Pancreas (tissue), 10 donors: ENCODE data around the gene IL1RAPL2. TPM values are rescaled to one million over a fixed set of nuclear protein-coding genes. Genes with fewer than 3 reads are reported as not detected.
"Not testable (repeated sequence)": the region's sequence is repeated elsewhere in the genome, so short reads cannot be mapped to it uniquely, and the experiment has no call there.

Experiments used
- ATAC-seq, 4 donors: fragments of 200-7000 bp; cut with Tn5 transposase; one replicate each; pipeline versions ENCODE4 v1.8.0 to v1.9.1; 2020; ENCODE audit warnings: mild to moderate bottlenecking in 4 of 4, moderate library complexity in 4 of 4
- DNase-seq, 6 donors: peaks; one replicate each; pipeline ENCODE4 v3.0.0-alpha.2; 2020
- FAIRE-seq: peaks from 2 replicates; lab custom pipeline; 2012; peaks lifted over from hg19 to GRCh38; lab: Jason Lieb, UNC
- H3K27ac ChIP-seq, 4 donors: fragments of 200-600 bp; sonication (generic); 1 replicate in 3 of 4; 2 replicates in 1 of 4; pipeline versions ENCODE4 v1.5.0 to v1.8.0; 2020
- H3K27me3 ChIP-seq, 4 donors: fragments of 200-600 bp; one replicate each; pipeline ENCODE4 v1.8.0; 2021
- H3K36me3 ChIP-seq, 3 donors: fragments of 200-600 bp; sonication (generic) in 1 of 3; one replicate each; pipeline versions ENCODE4 v1.5.0 to v1.8.0; 2020 to 2021
- H3K4me1 ChIP-seq, 3 donors: fragments of 200-600 bp; one replicate each; pipeline ENCODE4 v1.8.0; 2021
- H3K4me3 ChIP-seq, 4 donors: fragments of 200-600 bp; sonication (generic) in 2 of 4; one replicate each; pipeline versions ENCODE4 v1.5.0 to v1.8.0; 2020 to 2021
- H3K9me3 ChIP-seq, 4 donors: fragments of 200-600 bp; one replicate each; pipeline ENCODE4 v1.8.0; 2021
- CTCF ChIP-seq, 4 donors: fragments of 200-600 bp; sonication (generic) in 3 of 4; IDR thresholded peaks; one replicate each; pipeline versions ENCODE4 v1.5.0 to v1.8.0; 2021; ENCODE audit warnings: antibody characterized with exemption in 4 of 4
- WGBS, 2 donors: extraction: QIAGEN DNeasy Blood & Tissue Kit; methylation state at CpG; one replicate each; pipeline ENCODE4 v1.1.7; 2013; 5-methylcytosine and 5-hydroxymethylcytosine counted together
- intact Hi-C, 3 donors: fragments of 100-400 bp; cut with DNase I; formaldehyde crosslinking; loops; one replicate each; pipeline versions ENCODE4 v1.11.1 to v1.14.2; 2022
- polyA plus RNA-seq, 2 donors: library from polyadenylated mRNA; stranded (reverse); fragments of 200-250 nt; gene quantifications; one replicate each; pipeline ENCODE4 v1.2.3, GENCODE V29; 2013
- total RNA-seq, 6 donors: library from RNA; stranded (reverse); fragmentation: NEBNext Ultra II Directional in 4 of 6; extraction: Animal tissue kit (Norgen Biotek cat#: 25700) in 4 of 6; gene quantifications; one replicate each; pipeline versions ENCODE4 v1.2.1 to v1.2.4, GENCODE V29; 2021 to 2023
- donor health status: healthy with polysubstance abuse.
- donor health status: DM: no; HTN: no; CAD: no; lungs with moderate emphysema.
- donor health status: DM: no; HTN: no; CAD: no.
- donor health status: control.
- donor health status: control.
- donor health status: Bipolar disorder and iron deficiency.
- donor health status: DM: yes; HTN: yes; CAD: no.
- donor health status: DM: no; HTN: no; CAD: no.
- donor health status: DM: no; HTN: no; CAD: no.
- donor health status: DM: yes; HTN: yes; CAD: no.

IL1RAPL2 gene
- total and polyA plus RNA-seq, 8 donors, result 0.09 TPM; not detected in 7

DNA sequence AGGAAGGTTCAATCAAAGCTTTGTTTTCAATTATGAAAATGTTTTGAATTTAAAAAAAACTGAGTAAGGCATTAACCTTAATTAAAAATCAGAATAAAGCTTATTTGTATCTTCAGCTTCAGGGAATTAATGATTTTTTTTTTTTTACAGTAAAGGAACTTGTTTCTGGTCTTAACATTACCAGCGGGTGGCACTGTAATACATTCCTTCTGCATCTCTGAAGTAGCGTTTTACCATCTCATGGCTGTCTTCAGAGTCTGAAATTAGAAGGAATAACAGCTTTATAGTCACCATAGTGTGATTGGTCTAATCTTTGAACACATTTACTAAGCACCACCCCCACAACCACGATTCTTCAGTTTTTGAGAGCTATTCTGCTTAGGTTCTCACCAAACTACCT, 102.6 kb downstream of the IL1RAPL2 start:
- 13 to 21% methylated on average over 3 of the region's 3 CpGs for WGBS, 2 donors
- Histone ChIP-seq H3K36me3 (no peaks in the 10 kb centered on the region), H3K27ac (no peak overlapping the region), H3K4me3 (no peak overlapping the region), H3K4me1 (no peaks in the 10 kb centered on the region), H3K27me3 (peaks cover 0 to 5% (median 0%) of the 10 kb centered on the region in 4 donors), H3K9me3 (no peaks in the 10 kb centered on the region)
- no peak for TF ChIP-seq CTCF (IDR thresholded peaks at IDR 0.05)
- ATAC-seq (peak in 3 of 4 donors; percentile 37 to 59 (median 47)), DNase-seq (no peak), FAIRE-seq (peak; percentile 87)
- intact Hi-C loops, result no loop called here

DNA sequence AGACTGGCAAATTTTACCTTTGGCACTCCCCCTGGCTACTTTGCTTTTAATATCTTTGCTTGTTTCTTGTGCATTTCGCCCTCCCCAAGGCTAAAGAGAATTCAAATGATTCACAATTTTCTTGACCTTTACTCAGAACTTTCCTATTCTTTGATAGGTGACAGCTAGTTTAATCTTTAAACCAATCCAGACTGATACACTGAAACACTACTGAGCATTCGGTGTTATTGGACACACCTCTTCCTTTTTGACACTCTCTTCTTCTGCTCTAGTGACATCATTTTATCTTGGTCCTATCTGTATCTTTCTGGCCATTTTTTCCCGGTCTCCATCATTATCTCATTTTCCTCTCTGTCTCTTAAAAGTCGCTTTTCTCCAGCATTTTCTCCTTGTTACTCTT, 103.1 kb downstream of the IL1RAPL2 start:
- H3K4me1 ChIP-seq, result no peaks in the 10 kb centered on the region
- no peak overlapping the region for H3K27ac ChIP-seq
- ATAC-seq (no peak), DNase-seq (no peak), FAIRE-seq (no peak)
- no peak for TF ChIP-seq CTCF (IDR thresholded peaks at IDR 0.05)
- WGBS, 2 donors, result 53 to 54% methylated on average over 4 of the region's 4 CpGs
- no peak overlapping the region for H3K4me3 ChIP-seq
- intact Hi-C loops, result no loop called here
- peaks cover 0 to 5% (median 0%) of the 10 kb centered on the region in 4 donors for H3K27me3 ChIP-seq
- H3K36me3 ChIP-seq, result no peaks in the 10 kb centered on the region
- H3K9me3 ChIP-seq, result no peaks in the 10 kb centered on the region

GRCh38 chrX:104670051-104670450, 104.1 kb downstream of the IL1RAPL2 start:
- 24 to 25% methylated on average over 4 of the region's 4 CpGs for WGBS, 2 donors
- Histone ChIP-seq H3K27me3 (peaks cover 0 to 5% (median 0%) of the 10 kb centered on the region in 4 donors), H3K36me3 (no peaks in the 10 kb centered on the region), H3K4me1 (no peaks in the 10 kb centered on the region), H3K9me3 (no peaks in the 10 kb centered on the region), H3K27ac (no peak overlapping the region), H3K4me3 (no peak overlapping the region)
- FAIRE-seq, result no peak
- intact Hi-C loops, result no loop called here
- peak; percentile 75 to 91 (median 88) for ATAC-seq
- no peak for TF ChIP-seq CTCF (IDR thresholded peaks at IDR 0.05)
- DNase-seq, result peak in 4 of 6 donors; percentile 24 to 39 (median 30)

DNA sequence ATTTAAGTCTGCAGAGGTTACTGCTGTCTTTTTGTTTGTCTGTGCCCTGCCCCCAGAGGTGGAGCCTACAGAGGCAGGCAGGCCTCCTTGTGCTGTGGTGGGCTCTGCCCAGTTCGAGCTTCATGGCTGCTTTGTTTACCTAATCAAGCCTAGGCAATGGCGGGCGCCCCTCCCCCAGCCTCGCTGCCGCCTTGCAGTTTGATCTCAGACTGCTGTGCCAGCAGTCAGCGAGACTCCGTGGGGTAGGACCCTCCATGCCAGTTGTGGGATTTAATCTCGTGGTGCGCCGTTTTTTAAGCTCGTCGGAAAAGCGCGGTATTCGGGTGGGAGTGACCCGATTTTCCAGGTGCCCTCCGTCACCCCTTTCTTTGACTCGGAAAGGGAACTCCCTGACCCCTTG, 111.5 kb downstream of the IL1RAPL2 start:
- intact Hi-C loops, H3K27ac ChIP-seq, FAIRE-seq, H3K4me3 ChIP-seq, H3K27me3 ChIP-seq, H3K9me3 ChIP-seq, H3K36me3 ChIP-seq, H3K4me1 ChIP-seq, ATAC-seq: not testable (repeated sequence)
- WGBS, 2 donors, result 72 to 80% methylated on average over 16 to 18 of the region's 18 CpGs
- DNase-seq, result peak in 1 of 6 donors; percentile 11

DNA sequence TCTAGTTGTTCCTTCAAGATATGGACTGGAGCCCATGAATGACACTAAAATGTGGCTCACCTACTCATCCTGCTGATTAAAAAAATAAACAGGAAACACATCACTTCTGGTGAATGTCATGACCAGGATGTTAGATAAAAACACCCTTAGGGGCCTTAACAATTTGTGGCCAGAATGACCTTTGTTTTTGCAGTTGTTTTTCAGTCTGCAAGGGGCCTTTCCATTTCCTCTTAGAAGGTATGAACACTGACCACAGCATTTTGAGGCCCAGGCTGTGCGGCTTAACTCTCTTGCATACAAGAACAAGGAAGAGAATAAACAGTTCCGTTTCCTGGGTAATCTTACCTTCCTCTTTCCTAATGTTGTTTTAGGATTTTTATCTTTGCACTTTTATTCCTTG, 113.2 kb downstream of the IL1RAPL2 start:
- intact Hi-C loops, result no loop called here
- Histone ChIP-seq H3K27me3 (no peaks in the 10 kb centered on the region), H3K4me3 (no peak overlapping the region), H3K4me1 (no peaks in the 10 kb centered on the region), H3K27ac (no peak overlapping the region), H3K36me3 (no peaks in the 10 kb centered on the region), H3K9me3 (no peaks in the 10 kb centered on the region)
- no peak for TF ChIP-seq CTCF (IDR thresholded peaks at IDR 0.05)
- ATAC-seq, result no peak
- 85 to 86% methylated on average over 2 of the region's 2 CpGs for WGBS, 2 donors
- FAIRE-seq, result no peak
- DNase-seq, result no peak
